HepG2 (cell line): Measurements from ENCODE around the gene SLC12A1. TPM values are rescaled to one million over a fixed set of nuclear protein-coding genes. Genes with fewer than 3 reads are reported as not detected.

Experiments used
- EHMT2 ChIP-seq: fragments of 200-600 bp; sonication (generic); IDR thresholded peaks from 2 replicates; pipeline ENCODE4 v1.7.0; 2017; ENCODE audit warnings: antibody characterized with exemption, low read depth, low read length, borderline replicate concordance
- FOXM1 ChIP-seq: sonication (generic); formaldehyde crosslinking; IDR thresholded peaks from 2 replicates; pipeline ENCODE4 v1.5.0; 2020; ENCODE audit warnings: missing genetic modification reagents
- GABPA ChIP-seq, 2 experiments: IDR thresholded peaks; 2 replicates each; pipeline ENCODE4 v1.6.1; 2011 to 2016; ENCODE audit warnings: low read depth in 2 of 2, low read length in 1 of 2, missing biosample characterization in 1 of 2, missing genetic modification characterization in 1 of 2
- KDM2A ChIP-seq: sonication (generic); formaldehyde crosslinking; IDR thresholded peaks from 2 replicates; pipeline ENCODE4 v1.4.0; 2020; ENCODE audit warnings: low read depth, missing genetic modification reagents, borderline replicate concordance
- LRRFIP1 ChIP-seq: sonication (generic); formaldehyde crosslinking; conservative IDR thresholded peaks from 2 replicates; pipeline ENCODE4 v1.4.0; 2020; ENCODE audit warnings: missing genetic modification reagents
- TRAFD1 ChIP-seq: sonication (generic); formaldehyde crosslinking; IDR thresholded peaks from 2 replicates; pipeline ENCODE4 v1.5.1; 2020; ENCODE audit warnings: missing genetic modification reagents, mild to moderate bottlenecking, borderline replicate concordance
- TSC22D2 ChIP-seq: sonication (generic); formaldehyde crosslinking; IDR thresholded peaks from 2 replicates; pipeline ENCODE4 v1.5.1; 2020; ENCODE audit warnings: missing genetic modification reagents, mild to moderate bottlenecking, borderline replicate concordance
- polyA plus RNA-seq, 8 experiments: library from polyadenylated mRNA; depleted of rRNA in 3 of 8; stranded (reverse) in 7 of 8; unstranded in 1 of 8; fragments of >200 nt; fragmentation: Illumina TruSeq in 4 of 8; extraction: Trizol in 4 of 8; gene quantifications; 2 replicates each; pipeline versions ENCODE4 v1.2.1 to v1.2.3, GENCODE V29; 2011 to 2016; ENCODE audit warnings: low read depth in 4 of 8, missing spikeins in 1 of 8, mixed read lengths in 1 of 8; ENCODE audit not compliant: insufficient read depth in 1 of 8
- total RNA-seq, 5 experiments: library from RNA; depleted of rRNA; stranded (reverse); fragments of >200 nt; fragmentation: Illumina TruSeq; extraction: Trizol; gene quantifications; 2 replicates each; pipeline ENCODE4 v1.2.3, GENCODE V29; 2016; ENCODE audit warnings: low read depth in 1 of 5
- TF ChIP-seq, protein P1 (sequence below): sonication (generic); formaldehyde crosslinking; conservative IDR thresholded peaks from 2 replicates; pipeline ENCODE4 v1.4.0; 2020; ENCODE audit warnings: mild to moderate bottlenecking, missing genetic modification reagents, moderate library complexity
- TF ChIP-seq, protein P2 (sequence below): sonication (generic); formaldehyde crosslinking; IDR thresholded peaks from 2 replicates; pipeline ENCODE4 v1.8.0; 2022; ENCODE audit warnings: missing genetic modification reagents, low read depth, mild to moderate bottlenecking, borderline replicate concordance
- TF ChIP-seq, protein P3 (sequence below): sonication (generic); formaldehyde crosslinking; conservative IDR thresholded peaks from 2 replicates; pipeline ENCODE4 v1.4.0; 2020; ENCODE audit warnings: missing genetic modification reagents
- TF ChIP-seq, protein P4 (sequence below): sonication (generic); formaldehyde crosslinking; IDR thresholded peaks from 2 replicates; pipeline ENCODE4 v1.4.0; 2020; ENCODE audit warnings: mild to moderate bottlenecking, missing genetic modification reagents, borderline replicate concordance

The SLC12A1 gene
- total and polyA plus RNA-seq, 2 of the 13 experiments (the other 11 are each of a cell fraction or from before 2014, with no cell fraction given) = not detected

DNA sequence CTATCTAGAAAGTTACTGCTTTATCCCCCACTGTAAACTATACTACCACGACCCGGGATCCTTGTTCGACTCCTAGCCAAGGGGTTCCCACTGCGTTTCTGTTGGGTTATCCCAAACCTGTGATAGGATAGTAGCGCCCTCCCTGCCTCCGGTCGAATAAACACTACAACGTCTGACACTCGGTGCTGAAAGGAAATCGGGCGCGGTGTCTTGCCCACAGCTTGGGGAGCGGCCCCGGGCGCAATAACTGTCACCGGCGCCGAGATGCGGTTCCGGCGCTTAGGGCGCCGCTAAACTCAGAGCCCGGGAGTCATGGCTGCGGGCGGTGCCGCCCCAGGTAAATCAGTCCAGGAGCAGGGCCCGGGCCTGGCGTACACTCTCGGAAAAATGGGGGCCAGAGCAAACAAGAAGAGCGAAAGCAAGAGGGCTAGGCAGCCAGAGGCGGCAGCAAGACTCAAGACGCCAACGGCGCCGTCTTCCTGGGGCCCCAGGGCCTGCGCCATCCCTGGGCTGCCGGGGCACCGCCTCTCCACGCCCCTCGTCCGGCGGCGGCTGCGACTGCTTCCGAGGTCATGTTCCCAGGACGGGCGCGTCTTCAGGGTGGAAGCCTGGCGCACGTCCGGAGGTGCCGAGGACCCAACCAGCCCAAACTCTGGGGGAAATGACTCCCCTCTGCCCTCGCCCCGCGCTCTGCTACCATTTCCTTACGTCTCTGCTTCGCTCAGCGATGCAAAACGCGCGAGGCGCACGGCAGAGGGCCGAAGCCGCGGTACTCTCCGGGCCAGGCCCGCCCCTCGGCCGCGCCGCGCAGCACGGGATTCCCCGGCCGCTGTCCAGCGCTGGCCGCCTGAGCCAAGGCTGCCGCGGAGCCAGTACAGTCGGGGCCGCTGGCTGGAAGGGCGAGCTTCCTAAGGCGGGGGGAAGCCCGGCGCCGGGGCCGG lies 125.0 kb downstream of the SLC12A1 start, which contains the start of gene DUT (continued):
- TF ChIP-seq TRAFD1 (no peak), GABPA (IDR thresholded peaks at IDR 0.05; ENCODE audit: low read depth, low read length) (peak; percentile 88), GABPA (CRISPR knock-in tag; IDR thresholded peaks at IDR 0.05; ENCODE audit: low read depth) (peak; percentile 90), TSC22D2 (CRISPR knock-in tag) (peak; percentile 32; the same call in 1 of the 2 replicates), LRRFIP1 (CRISPR knock-in tag) (no peak), EHMT2 (no peak), KDM2A (CRISPR knock-in tag) (peak; percentile 84; the same call in 1 of the 2 replicates), FOXM1 (CRISPR knock-in tag) (no peak)
- TF ChIP-seq, protein P1, sequence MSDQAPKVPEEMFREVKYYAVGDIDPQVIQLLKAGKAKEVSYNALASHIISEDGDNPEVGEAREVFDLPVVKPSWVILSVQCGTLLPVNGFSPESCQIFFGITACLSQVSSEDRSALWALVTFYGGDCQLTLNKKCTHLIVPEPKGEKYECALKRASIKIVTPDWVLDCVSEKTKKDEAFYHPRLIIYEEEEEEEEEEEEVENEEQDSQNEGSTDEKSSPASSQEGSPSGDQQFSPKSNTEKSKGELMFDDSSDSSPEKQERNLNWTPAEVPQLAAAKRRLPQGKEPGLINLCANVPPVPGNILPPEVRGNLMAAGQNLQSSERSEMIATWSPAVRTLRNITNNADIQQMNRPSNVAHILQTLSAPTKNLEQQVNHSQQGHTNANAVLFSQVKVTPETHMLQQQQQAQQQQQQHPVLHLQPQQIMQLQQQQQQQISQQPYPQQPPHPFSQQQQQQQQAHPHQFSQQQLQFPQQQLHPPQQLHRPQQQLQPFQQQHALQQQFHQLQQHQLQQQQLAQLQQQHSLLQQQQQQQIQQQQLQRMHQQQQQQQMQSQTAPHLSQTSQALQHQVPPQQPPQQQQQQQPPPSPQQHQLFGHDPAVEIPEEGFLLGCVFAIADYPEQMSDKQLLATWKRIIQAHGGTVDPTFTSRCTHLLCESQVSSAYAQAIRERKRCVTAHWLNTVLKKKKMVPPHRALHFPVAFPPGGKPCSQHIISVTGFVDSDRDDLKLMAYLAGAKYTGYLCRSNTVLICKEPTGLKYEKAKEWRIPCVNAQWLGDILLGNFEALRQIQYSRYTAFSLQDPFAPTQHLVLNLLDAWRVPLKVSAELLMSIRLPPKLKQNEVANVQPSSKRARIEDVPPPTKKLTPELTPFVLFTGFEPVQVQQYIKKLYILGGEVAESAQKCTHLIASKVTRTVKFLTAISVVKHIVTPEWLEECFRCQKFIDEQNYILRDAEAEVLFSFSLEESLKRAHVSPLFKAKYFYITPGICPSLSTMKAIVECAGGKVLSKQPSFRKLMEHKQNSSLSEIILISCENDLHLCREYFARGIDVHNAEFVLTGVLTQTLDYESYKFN = no peak
- TF ChIP-seq, protein P2, sequence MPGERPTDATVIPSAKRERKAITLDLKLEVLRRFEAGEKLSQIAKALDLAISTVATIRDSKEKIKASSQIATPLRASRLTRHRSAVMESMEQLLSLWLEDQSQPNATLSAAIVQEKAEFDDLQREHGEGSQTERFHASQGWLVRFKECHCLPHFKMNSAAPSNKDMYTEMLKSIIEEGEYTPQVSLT (CRISPR knock-in tag) = no peak
- TF ChIP-seq, protein P3, sequence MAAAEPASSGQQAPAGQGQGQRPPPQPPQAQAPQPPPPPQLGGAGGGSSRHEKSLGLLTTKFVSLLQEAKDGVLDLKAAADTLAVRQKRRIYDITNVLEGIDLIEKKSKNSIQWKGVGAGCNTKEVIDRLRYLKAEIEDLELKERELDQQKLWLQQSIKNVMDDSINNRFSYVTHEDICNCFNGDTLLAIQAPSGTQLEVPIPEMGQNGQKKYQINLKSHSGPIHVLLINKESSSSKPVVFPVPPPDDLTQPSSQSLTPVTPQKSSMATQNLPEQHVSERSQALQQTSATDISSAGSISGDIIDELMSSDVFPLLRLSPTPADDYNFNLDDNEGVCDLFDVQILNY = no peak
- TF ChIP-seq, protein P4, sequence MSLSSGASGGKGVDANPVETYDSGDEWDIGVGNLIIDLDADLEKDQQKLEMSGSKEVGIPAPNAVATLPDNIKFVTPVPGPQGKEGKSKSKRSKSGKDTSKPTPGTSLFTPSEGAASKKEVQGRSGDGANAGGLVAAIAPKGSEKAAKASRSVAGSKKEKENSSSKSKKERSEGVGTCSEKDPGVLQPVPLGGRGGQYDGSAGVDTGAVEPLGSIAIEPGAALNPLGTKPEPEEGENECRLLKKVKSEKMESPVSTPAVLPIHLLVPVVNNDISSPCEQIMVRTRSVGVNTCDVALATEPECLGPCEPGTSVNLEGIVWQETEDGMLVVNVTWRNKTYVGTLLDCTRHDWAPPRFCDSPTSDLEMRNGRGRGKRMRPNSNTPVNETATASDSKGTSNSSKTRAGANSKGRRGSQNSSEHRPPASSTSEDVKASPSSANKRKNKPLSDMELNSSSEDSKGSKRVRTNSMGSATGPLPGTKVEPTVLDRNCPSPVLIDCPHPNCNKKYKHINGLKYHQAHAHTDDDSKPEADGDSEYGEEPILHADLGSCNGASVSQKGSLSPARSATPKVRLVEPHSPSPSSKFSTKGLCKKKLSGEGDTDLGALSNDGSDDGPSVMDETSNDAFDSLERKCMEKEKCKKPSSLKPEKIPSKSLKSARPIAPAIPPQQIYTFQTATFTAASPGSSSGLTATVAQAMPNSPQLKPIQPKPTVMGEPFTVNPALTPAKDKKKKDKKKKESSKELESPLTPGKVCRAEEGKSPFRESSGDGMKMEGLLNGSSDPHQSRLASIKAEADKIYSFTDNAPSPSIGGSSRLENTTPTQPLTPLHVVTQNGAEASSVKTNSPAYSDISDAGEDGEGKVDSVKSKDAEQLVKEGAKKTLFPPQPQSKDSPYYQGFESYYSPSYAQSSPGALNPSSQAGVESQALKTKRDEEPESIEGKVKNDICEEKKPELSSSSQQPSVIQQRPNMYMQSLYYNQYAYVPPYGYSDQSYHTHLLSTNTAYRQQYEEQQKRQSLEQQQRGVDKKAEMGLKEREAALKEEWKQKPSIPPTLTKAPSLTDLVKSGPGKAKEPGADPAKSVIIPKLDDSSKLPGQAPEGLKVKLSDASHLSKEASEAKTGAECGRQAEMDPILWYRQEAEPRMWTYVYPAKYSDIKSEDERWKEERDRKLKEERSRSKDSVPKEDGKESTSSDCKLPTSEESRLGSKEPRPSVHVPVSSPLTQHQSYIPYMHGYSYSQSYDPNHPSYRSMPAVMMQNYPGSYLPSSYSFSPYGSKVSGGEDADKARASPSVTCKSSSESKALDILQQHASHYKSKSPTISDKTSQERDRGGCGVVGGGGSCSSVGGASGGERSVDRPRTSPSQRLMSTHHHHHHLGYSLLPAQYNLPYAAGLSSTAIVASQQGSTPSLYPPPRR = no peak
